PC-9 (cell line): ENCODE measurements around the gene TMCC1. TPM values are rescaled to one million over a fixed set of nuclear protein-coding genes. Genes with fewer than 3 reads are reported as not detected.

Experiments
- BruUV-seq: library from RNA; stranded (reverse); fragments of 400-500 nt; replicated peaks from 2 replicates; lab custom pipeline; 2021; lab: Mats Ljungman, UMichigan
- CTCF ChIA-PET: fragments of 300-600 bp; sonication (Branson Sonifier 250); formaldehyde crosslinking; loops from one replicate; lab custom pipeline; 2022; ENCODE audit warnings: antibody characterized with exemption; lab: Charles Lee
- POLR2A ChIA-PET: fragments of 300-600 bp; sonication (Branson Sonifier 250); formaldehyde crosslinking; loops from one replicate; lab custom pipeline; 2022; ENCODE audit warnings: antibody characterized with exemption; ENCODE audit not compliant: unreplicated experiment; lab: Charles Lee
- DNase-seq, 2 experiments: peaks; one replicate each; pipeline versions ENCODE4 v3.0.0 to v3.0.0-alpha.2; 2015 to 2022; ENCODE audit warnings: mixed read lengths in 1 of 2
- H2AFZ ChIP-seq: fragments of 200-600 bp; sonication (generic); 2 replicates; pipeline ENCODE4 v1.8.1; 2017; ENCODE audit warnings: antibody characterized with exemption
- H3F3A ChIP-seq: fragments of 200-600 bp; sonication (generic); 2 replicates; pipeline ENCODE4 v1.8.1; 2017; ENCODE audit warnings: antibody characterized with exemption, mild to moderate bottlenecking, low read depth; ENCODE audit not compliant: insufficient read depth
- H3K27ac ChIP-seq: fragments of 200-600 bp; sonication (generic); 2 replicates; pipeline ENCODE4 v1.6.1; 2016; ENCODE audit warnings: mixed run types
- H3K27me3 ChIP-seq: fragments of 200-600 bp; sonication (generic); 2 replicates; pipeline ENCODE4 v1.6.1; 2016; ENCODE audit warnings: low read depth, mixed run types; ENCODE audit not compliant: insufficient read depth
- H3K36me3 ChIP-seq: fragments of 200-600 bp; sonication (generic); 2 replicates; pipeline ENCODE4 v1.6.1; 2016; ENCODE audit warnings: low read depth, mixed run types
- H3K4me1 ChIP-seq: fragments of 200-600 bp; sonication (generic); replicated peaks from 2 replicates; pipeline ENCODE4 v1.6.1; 2016; ENCODE audit warnings: mixed run types; ENCODE audit not compliant: insufficient read depth
- H3K4me2 ChIP-seq: fragments of 200-600 bp; sonication (generic); 2 replicates; pipeline ENCODE4 v1.6.1; 2017; ENCODE audit warnings: mixed run types
- H3K4me3 ChIP-seq: fragments of 200-600 bp; sonication (generic); 2 replicates; pipeline ENCODE4 v1.6.1; 2016; ENCODE audit warnings: mixed run types
- H3K79me2 ChIP-seq: fragments of 200-600 bp; sonication (generic); 2 replicates; pipeline ENCODE4 v1.6.1; 2017; ENCODE audit warnings: low read depth, mixed run types
- H3K9me2 ChIP-seq: fragments of 200-600 bp; sonication (generic); 2 replicates; pipeline ENCODE4 v1.8.1; 2017; ENCODE audit warnings: mild to moderate bottlenecking; ENCODE audit not compliant: insufficient read depth
- H3K9me3 ChIP-seq: fragments of 200-600 bp; sonication (generic); 2 replicates; pipeline ENCODE4 v1.8.1; 2016; ENCODE audit warnings: low read depth; ENCODE audit not compliant: insufficient read depth
- H4K20me1 ChIP-seq: fragments of 200-600 bp; sonication (generic); 2 replicates; pipeline ENCODE4 v1.8.1; 2017; ENCODE audit not compliant: insufficient read depth
- EZH2 ChIP-seq: fragments of 200-600 bp; sonication (generic); IDR thresholded peaks from 2 replicates; pipeline ENCODE4 v1.8.0; 2017; ENCODE audit warnings: antibody characterized with exemption, low read depth
- intact Hi-C: fragments of 100-400 bp; cut with micrococcal nuclease; formaldehyde crosslinking; loops from one replicate; pipeline ENCODE4 v1.10.0; 2022; ENCODE audit not compliant: unreplicated experiment
- total RNA-seq: library from RNA; stranded (reverse); gene quantifications from 2 replicates; pipeline ENCODE4 v1.2.3, GENCODE V29; 2021
- TF ChIP-seq, protein P1 (sequence below): fragments of 200-600 bp; sonication (generic); conservative IDR thresholded peaks from 2 replicates; pipeline ENCODE4 v1.6.1; 2017; ENCODE audit warnings: mixed run types, antibody characterized with exemption, mild to moderate bottlenecking, moderate library complexity

Gene TMCC1
- total RNA-seq, 1 experiment from 2014 or later, result 41.4 TPM

DNA sequence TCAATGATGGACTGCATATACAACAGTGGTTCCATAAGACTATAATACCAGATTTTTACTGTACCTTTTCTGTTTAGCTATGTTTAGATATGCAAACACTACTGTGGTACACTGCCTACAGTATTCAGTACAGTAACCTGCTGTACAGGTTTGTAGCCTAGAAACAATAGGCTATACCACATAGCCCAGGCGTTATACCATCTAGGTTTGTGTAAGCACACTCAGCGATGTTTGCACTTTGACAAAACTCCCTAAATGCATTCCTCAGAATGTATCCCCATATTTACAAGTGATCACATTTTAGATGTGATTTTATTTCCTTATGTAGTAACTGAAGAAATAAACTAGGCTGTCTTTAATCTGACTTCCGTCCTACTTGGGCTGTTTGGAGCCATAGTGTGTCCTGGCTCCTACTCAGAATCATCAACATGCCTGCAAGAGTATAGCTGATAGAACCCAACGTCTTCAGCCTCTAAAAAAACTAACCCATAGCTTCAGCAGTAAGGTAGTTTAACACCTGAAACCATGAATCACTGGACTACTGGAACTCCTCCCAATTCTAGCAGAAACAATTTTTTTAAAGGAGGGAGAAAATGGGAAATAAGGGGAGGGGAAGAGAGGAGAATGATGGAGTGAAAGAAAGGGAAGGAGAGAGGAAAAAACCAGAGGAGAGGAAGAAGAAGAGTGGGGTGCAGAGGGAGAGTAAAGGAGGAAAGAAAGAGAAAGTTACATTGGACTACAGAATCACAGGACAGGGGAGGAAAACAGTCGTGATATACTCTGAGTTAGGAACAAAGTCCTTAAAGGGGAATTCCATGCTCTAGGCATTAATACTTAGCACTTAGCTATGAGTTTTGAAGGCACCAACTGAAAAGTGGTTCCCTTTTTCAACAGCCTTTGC is 219.4 kb downstream of the TMCC1 start:
- H2AFZ ChIP-seq, result no peak overlapping the region
- peaks cover 31% of the 10 kb centered on the region for H3K36me3 ChIP-seq
- H3K9me2 ChIP-seq, result no peaks in the 10 kb centered on the region
- peak in 1 of 2 experiments; percentile 87 for DNase-seq
- H3K79me2 ChIP-seq, result peaks cover 91% of the 10 kb centered on the region
- ChIA-PET CTCF (interaction anchor here (0.6 kb wide), 1 partner anchor 11 kb away, joined by 3 read pairs; no protein-coding TSS in a partner anchor), POLR2A (interaction anchor here (0.6 to 1.0 kb wide), 3 partner anchors 11 to 215 kb away, joined by 3 to 8 read pairs (median 3); no protein-coding TSS in a partner anchor)
- no TSS peak for BruUV-seq
- H3K27me3 ChIP-seq, result no peaks in the 10 kb centered on the region
- peaks cover 34% of the 10 kb centered on the region for H3F3A ChIP-seq
- H4K20me1 ChIP-seq, result no peaks in the 10 kb centered on the region
- H3K4me1 ChIP-seq, result peaks cover 30% of the 10 kb centered on the region
- H3K4me3 ChIP-seq, result no peak overlapping the region
- H3K27ac ChIP-seq, result peak overlapping the region; percentile 77
- H3K4me2 ChIP-seq, result peak overlapping the region; percentile 41
- TF ChIP-seq EZH2, result no peak
- no peaks in the 10 kb centered on the region for H3K9me3 ChIP-seq
- intact Hi-C loops, result loop anchor here (2.0 kb wide), 1 partner anchor 15 kb away; no protein-coding TSS in a partner anchor

DNA sequence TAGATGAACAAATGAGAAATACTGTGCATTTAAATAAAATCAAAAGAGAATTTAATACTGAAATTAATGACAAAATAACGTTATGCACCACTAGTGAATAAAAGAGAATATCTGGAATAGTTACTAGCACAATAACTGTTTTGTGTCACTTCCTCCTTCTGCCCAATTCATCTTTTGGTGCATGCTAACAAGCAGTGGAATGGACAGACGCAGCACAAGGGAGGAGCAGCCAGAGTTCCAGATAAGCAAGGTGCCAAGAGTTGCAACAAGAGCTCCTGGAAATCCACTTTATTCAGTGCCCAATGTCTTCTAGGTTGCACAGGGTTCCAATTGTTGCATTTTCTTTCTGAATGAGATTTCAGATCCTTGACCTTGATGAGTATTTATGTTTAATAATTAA is 220.5 kb downstream of the TMCC1 start:
- Histone ChIP-seq H3K4me1 (peaks cover 37% of the 10 kb centered on the region), H3K9me3 (0 out of 2 replicates have a peak, but pooled peaks cover 2% of the 10 kb centered on the region), H4K20me1 (no peaks in the 10 kb centered on the region), H3K4me2 (no peak overlapping the region), H3K27ac (peak overlapping the region; percentile 77; the same call in 1 of the 2 replicates), H2AFZ (no peak overlapping the region), H3K4me3 (no peak overlapping the region), H3K9me2 (no peaks in the 10 kb centered on the region), H3K27me3 (no peaks in the 10 kb centered on the region), H3F3A (peaks cover 37% of the 10 kb centered on the region), H3K36me3 (peaks cover 31% of the 10 kb centered on the region), H3K79me2 (peaks cover 94% of the 10 kb centered on the region)
- intact Hi-C loops, result no loop called here
- POLR2A ChIA-PET, result interaction anchor here (0.7 kb wide), 2 partner anchors 8 to 183 kb away, joined by 3 to 4 read pairs; no protein-coding TSS in a partner anchor
- TF ChIP-seq, protein P1, sequence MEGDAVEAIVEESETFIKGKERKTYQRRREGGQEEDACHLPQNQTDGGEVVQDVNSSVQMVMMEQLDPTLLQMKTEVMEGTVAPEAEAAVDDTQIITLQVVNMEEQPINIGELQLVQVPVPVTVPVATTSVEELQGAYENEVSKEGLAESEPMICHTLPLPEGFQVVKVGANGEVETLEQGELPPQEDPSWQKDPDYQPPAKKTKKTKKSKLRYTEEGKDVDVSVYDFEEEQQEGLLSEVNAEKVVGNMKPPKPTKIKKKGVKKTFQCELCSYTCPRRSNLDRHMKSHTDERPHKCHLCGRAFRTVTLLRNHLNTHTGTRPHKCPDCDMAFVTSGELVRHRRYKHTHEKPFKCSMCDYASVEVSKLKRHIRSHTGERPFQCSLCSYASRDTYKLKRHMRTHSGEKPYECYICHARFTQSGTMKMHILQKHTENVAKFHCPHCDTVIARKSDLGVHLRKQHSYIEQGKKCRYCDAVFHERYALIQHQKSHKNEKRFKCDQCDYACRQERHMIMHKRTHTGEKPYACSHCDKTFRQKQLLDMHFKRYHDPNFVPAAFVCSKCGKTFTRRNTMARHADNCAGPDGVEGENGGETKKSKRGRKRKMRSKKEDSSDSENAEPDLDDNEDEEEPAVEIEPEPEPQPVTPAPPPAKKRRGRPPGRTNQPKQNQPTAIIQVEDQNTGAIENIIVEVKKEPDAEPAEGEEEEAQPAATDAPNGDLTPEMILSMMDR, result no peak
- TF ChIP-seq EZH2, result no peak
- no peak for DNase-seq
- no TSS peak for BruUV-seq
- CTCF ChIA-PET, result interaction anchor here (1.0 kb wide), 1 partner anchor 9 kb away, joined by 3 read pairs; no protein-coding TSS in a partner anchor

DNA sequence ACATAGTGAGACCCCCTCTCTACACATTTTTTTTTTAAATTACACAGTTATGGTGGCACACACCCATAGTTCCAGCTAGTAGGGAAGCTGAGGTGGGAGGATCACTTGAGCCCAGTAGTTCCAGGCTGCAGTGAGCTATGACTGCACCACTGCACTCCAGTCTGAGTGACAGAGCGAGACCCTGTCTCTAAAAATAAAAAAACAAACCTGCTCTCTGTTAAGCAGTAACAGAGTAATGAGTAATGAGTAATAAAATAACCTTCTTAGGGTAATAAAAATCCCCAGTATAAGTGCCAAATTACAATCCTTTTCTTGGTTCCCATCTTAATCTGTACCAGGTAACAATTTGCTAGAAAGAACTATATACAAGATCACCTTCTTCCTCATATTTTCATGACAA is 221.1 kb downstream of the TMCC1 start:
- Histone ChIP-seq H3K4me2 (no peak overlapping the region), H3K9me3 (0 out of 2 replicates have a peak, but pooled peaks cover 2% of the 10 kb centered on the region), H2AFZ (no peak overlapping the region), H3K4me3 (no peak overlapping the region), H3K4me1 (peaks cover 42% of the 10 kb centered on the region), H3K27ac (no peak overlapping the region), H3K36me3 (peaks cover 33% of the 10 kb centered on the region), H3K79me2 (peaks cover 94% of the 10 kb centered on the region), H3K27me3 (no peaks in the 10 kb centered on the region), H4K20me1 (no peaks in the 10 kb centered on the region), H3K9me2 (no peaks in the 10 kb centered on the region), H3F3A (peaks cover 35% of the 10 kb centered on the region)
- intact Hi-C loops, result no loop called here
- CTCF ChIA-PET, result interaction anchor here (1.0 kb wide), 1 partner anchor 9 kb away, joined by 3 read pairs; no protein-coding TSS in a partner anchor
- BruUV-seq, result no TSS peak
- no peak for TF ChIP-seq EZH2
- TF ChIP-seq, protein P1, result no peak
- no peak for DNase-seq
- POLR2A ChIA-PET, result interaction anchor here (0.7 kb wide), 1 partner anchor 182 kb away, joined by 4 read pairs; no protein-coding TSS in a partner anchor
